Hepatocyte (in vitro differentiated cells): Measurements from ENCODE around the gene SRP68. TPM values are rescaled to one million over a fixed set of nuclear protein-coding genes. Genes with fewer than 3 reads are reported as not detected.

Source experiments
- DNase-seq: peaks from one replicate; pipeline ENCODE4 v3.0.0-alpha.2; 2016; ENCODE audit warnings: low spot score
- H2AFZ ChIP-seq: fragments of 200-600 bp; sonication (generic); 2 replicates; pipeline ENCODE4 v1.6.0; 2016; ENCODE audit warnings: antibody characterized with exemption, mild to moderate bottlenecking
- H3K27ac ChIP-seq: fragments of 200-600 bp; sonication (generic); 2 replicates; pipeline ENCODE4 v1.5.1; 2016; ENCODE audit warnings: mild to moderate bottlenecking
- H3K27me3 ChIP-seq: fragments of 200-600 bp; sonication (generic); 2 replicates; pipeline ENCODE4 v1.6.1; 2016
- H3K36me3 ChIP-seq: fragments of 200-600 bp; sonication (generic); replicated peaks from 2 replicates; pipeline ENCODE4 v1.5.1; 2016; ENCODE audit warnings: low read depth; ENCODE audit not compliant: insufficient read depth
- H3K4me1 ChIP-seq: fragments of 200-600 bp; sonication (generic); 2 replicates; pipeline ENCODE4 v1.5.1; 2016; ENCODE audit warnings: mild to moderate bottlenecking, moderate library complexity; ENCODE audit not compliant: insufficient read depth
- H3K4me2 ChIP-seq: fragments of 200-600 bp; sonication (generic); 2 replicates; pipeline ENCODE4 v1.6.0; 2016
- H3K4me3 ChIP-seq: fragments of 200-600 bp; sonication (generic); 2 replicates; pipeline ENCODE4 v1.5.1; 2016; ENCODE audit warnings: mild to moderate bottlenecking
- H3K79me2 ChIP-seq: fragments of 200-600 bp; sonication (generic); 2 replicates; pipeline ENCODE4 v1.6.0; 2017; ENCODE audit warnings: mild to moderate bottlenecking
- H3K9me2 ChIP-seq: fragments of 200-600 bp; sonication (generic); replicated peaks from 2 replicates; pipeline ENCODE4 v1.6.0; 2017; ENCODE audit warnings: mild to moderate bottlenecking; ENCODE audit not compliant: insufficient read depth
- H3K9me3 ChIP-seq: fragments of 200-600 bp; sonication (generic); 2 replicates; pipeline ENCODE4 v1.5.1; 2016; ENCODE audit warnings: low read depth, mild to moderate bottlenecking
- H4K20me1 ChIP-seq: fragments of 200-600 bp; sonication (generic); 2 replicates; pipeline ENCODE4 v1.6.0; 2016; ENCODE audit warnings: mild to moderate bottlenecking; ENCODE audit not compliant: insufficient read depth, poor library complexity, severe bottlenecking
- EZH2 ChIP-seq: fragments of 200-600 bp; sonication (generic); IDR thresholded peaks from 2 replicates; pipeline ENCODE4 v1.6.1; 2016; ENCODE audit warnings: antibody characterized with exemption, mild to moderate bottlenecking, borderline replicate concordance
- EZH2phosphoT487 ChIP-seq: fragments of 200-600 bp; sonication (generic); IDR thresholded peaks from one replicate; pipeline ENCODE4 v1.6.1; 2018; ENCODE audit warnings: antibody characterized with exemption, mild to moderate bottlenecking, low read depth, moderate library complexity; ENCODE audit not compliant: unreplicated experiment, severe bottlenecking
- WGBS: methylation state at CpG from one replicate; pipeline ENCODE4 v1.1.6; 2016; ENCODE audit warnings: low lambda C conversion rate; ENCODE audit errors: missing lambda C conversion rate; 5-methylcytosine and 5-hydroxymethylcytosine counted together
- polyA plus RNA-seq: library from polyadenylated mRNA; unstranded; fragments of >200 nt; fragmentation: Nextera tagmentation; extraction: Ambion mirVana; gene quantifications from 2 replicates; pipeline ENCODE4 v1.2.1, GENCODE V29; 2016
- total RNA-seq: library from RNA; depleted of rRNA; stranded (reverse); fragments of >200 nt; gene quantifications from 2 replicates; pipeline ENCODE4 v1.2.3, GENCODE V29; 2014
- TF ChIP-seq, protein P1 (sequence below): fragments of 200-600 bp; sonication (generic); IDR thresholded peaks from 2 replicates; pipeline ENCODE4 v1.5.1; 2016; ENCODE audit warnings: antibody characterized with exemption, mild to moderate bottlenecking; ENCODE audit not compliant: poor library complexity

Gene SRP68
- total and polyA plus RNA-seq, 2 experiments from 2014 or later, result 41.2 to 70.1 TPM

DNA sequence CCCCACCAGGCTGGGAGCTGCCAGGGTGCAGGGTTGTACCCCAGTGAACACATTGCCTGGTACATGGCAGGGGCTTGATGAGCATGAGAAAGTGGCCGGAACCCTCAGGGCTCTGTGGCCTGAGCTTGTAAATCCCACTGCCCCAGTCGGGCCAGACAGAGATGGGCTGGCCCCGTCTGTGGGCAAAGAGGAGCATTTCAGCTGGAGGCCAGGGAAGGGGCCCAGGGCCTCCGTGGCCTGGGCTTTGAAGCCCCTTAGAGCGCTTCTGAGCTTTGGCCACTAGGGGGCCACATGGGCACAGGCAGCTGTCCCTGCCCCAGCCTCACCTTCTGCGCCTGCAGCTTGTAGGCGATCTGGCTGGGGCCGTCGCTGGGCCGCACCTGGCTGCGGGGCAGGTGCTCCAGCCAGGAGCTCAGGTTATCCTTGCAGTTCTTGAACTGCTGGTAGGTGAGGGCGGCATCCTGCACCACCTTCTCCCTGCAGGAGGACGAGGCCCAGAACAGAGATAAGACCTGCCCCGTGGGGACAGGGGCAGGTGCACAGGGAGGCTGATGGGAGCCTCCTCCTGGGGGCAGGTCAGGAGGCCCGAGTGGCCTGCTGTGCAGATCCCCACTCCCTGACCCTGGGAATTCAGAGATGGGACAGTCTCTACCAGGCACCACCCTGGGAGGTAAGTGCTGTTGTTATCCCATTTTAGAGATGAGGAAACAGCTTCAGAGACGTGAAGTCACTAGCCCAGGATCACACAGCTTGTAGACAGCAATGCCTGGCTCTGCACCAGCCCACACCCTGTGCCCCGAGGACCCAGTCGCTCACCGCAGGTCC, 58.0 kb downstream of the SRP68 start:
- H2AFZ ChIP-seq, result no peak overlapping the region
- no peaks in the 10 kb centered on the region for H3K36me3 ChIP-seq
- H3K4me3 ChIP-seq, result no peak overlapping the region
- H3K9me2 ChIP-seq, result no peaks in the 10 kb centered on the region
- no peak overlapping the region for H3K4me2 ChIP-seq
- H3K27me3 ChIP-seq, result no peaks in the 10 kb centered on the region
- H3K4me1 ChIP-seq, result peaks cover 7% of the 10 kb centered on the region
- no peak overlapping the region for H3K27ac ChIP-seq
- peak; percentile 92 for DNase-seq
- H3K9me3 ChIP-seq, result no peaks in the 10 kb centered on the region
- H3K79me2 ChIP-seq, result no peaks in the 10 kb centered on the region
- no peak for TF ChIP-seq EZH2phosphoT487
- TF ChIP-seq EZH2, result no peak
- TF ChIP-seq, protein P1, sequence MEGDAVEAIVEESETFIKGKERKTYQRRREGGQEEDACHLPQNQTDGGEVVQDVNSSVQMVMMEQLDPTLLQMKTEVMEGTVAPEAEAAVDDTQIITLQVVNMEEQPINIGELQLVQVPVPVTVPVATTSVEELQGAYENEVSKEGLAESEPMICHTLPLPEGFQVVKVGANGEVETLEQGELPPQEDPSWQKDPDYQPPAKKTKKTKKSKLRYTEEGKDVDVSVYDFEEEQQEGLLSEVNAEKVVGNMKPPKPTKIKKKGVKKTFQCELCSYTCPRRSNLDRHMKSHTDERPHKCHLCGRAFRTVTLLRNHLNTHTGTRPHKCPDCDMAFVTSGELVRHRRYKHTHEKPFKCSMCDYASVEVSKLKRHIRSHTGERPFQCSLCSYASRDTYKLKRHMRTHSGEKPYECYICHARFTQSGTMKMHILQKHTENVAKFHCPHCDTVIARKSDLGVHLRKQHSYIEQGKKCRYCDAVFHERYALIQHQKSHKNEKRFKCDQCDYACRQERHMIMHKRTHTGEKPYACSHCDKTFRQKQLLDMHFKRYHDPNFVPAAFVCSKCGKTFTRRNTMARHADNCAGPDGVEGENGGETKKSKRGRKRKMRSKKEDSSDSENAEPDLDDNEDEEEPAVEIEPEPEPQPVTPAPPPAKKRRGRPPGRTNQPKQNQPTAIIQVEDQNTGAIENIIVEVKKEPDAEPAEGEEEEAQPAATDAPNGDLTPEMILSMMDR, result peak; percentile 96
- 33% methylated on average over 19 of the region's 19 CpGs for WGBS
- no peaks in the 10 kb centered on the region for H4K20me1 ChIP-seq

DNA sequence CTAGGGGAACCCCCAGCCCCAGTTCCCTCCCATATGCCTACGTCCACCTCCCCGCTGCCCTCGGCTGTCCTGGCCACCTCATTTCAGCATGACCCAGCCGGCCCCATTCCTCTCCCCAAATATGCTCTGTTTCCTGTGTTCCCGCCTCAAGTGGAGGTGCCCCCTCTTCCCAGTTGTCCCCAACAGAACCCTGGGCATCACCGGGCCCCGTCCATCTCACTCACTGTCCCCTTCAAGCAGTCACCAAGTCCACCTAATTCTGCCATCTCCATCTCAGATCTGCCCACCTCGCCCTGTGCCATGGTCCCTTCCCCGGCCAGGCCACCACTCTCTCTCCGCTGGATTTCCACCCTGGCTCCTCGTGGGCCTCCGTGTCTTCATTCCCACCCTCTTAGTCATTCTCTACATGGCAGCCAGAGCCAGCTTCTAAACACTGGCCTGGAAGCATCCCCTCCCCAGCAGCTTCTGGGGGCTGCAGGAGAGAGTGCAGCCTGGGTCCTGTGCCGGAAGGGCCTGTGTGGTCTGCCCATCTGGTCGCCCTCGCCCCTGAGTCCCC, 58.9 kb downstream of the SRP68 start:
- Histone ChIP-seq H3K27me3 (no peaks in the 10 kb centered on the region), H3K36me3 (no peaks in the 10 kb centered on the region), H2AFZ (no peak overlapping the region), H4K20me1 (no peaks in the 10 kb centered on the region), H3K4me2 (no peak overlapping the region), H3K27ac (no peak overlapping the region), H3K9me3 (no peaks in the 10 kb centered on the region), H3K79me2 (no peaks in the 10 kb centered on the region), H3K4me3 (no peak overlapping the region), H3K9me2 (no peaks in the 10 kb centered on the region), H3K4me1 (peaks cover 7% of the 10 kb centered on the region)
- DNase-seq, result no peak
- 87% methylated on average over 15 of the region's 15 CpGs for WGBS
- no peak for TF ChIP-seq EZH2

DNA sequence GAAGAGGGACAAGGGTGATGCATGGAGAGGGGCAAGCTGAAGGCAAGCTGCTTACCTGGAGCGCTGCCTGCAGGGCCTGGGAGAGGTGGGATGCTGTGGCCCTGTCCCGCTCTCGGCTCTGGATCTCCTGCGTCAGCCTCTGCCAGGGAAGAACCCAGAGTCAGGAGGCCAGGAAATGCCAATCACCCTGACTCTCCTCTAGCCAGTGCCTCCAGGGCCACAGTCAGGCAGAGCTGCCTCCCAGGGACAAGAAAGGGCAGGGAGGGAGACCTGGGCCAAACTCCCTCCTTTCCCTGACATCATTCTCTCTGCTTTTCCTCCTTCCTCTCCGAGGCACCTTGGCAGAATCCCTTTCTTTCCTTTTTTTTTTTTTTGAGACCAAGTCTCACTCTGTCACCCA, 60.4 kb downstream of the SRP68 start:
- no peak for TF ChIP-seq EZH2phosphoT487
- no peak for TF ChIP-seq EZH2
- TF ChIP-seq, protein P1, result no peak
- Histone ChIP-seq H3K4me2 (no peak overlapping the region), H2AFZ (no peak overlapping the region), H3K27ac (no peak overlapping the region), H3K79me2 (no peaks in the 10 kb centered on the region), H3K9me3 (no peaks in the 10 kb centered on the region), H4K20me1 (no peaks in the 10 kb centered on the region), H3K4me1 (peaks cover 7% of the 10 kb centered on the region), H3K36me3 (no peaks in the 10 kb centered on the region), H3K9me2 (no peaks in the 10 kb centered on the region), H3K4me3 (no peak overlapping the region), H3K27me3 (no peaks in the 10 kb centered on the region)
- DNase-seq, result no peak
- WGBS, result 96% methylated on average over 3 of the region's 5 CpGs

DNA sequence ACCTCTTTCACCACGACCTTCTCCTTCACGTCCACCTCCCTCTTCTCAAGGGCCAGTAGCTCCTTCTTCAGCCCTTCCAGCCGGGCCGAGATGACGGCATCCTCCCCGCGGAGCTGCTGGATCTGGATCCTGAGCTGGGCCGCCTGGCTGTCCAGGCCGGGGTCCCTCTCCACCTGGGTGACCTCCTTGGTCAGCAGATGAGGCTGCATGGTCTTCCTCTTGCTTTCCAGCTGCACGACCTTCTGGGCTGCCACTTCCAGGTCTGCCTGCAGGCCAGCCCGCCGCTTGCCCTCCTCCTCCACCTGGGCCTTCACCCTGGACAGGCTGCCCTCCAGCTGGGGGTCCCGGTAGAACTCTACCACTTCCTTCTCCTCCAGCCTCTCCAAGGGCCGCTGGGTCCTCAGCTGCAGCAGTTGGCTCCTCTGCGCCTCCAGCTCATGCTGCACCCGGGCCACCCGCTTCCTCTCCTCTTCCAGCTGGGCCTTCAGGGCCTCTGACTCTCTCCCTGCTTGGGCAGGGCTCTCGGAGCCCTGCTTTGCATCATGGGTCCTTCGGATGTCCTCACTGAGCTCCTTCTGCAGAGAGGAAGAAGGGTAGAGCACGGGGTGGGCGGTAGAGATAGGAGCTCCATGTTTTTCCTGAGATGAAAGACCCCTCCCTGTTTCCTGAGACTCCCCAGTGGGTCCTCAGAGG, 62.2 kb downstream of the SRP68 start:
- WGBS, result 87% methylated on average over 20 of the region's 21 CpGs
- Histone ChIP-seq H3K4me1 (peaks cover 7% of the 10 kb centered on the region), H3K4me2 (no peak overlapping the region), H3K9me3 (no peaks in the 10 kb centered on the region), H3K4me3 (no peak overlapping the region), H3K27me3 (no peaks in the 10 kb centered on the region), H2AFZ (no peak overlapping the region), H3K36me3 (no peaks in the 10 kb centered on the region), H3K9me2 (no peaks in the 10 kb centered on the region), H4K20me1 (no peaks in the 10 kb centered on the region), H3K27ac (no peak overlapping the region), H3K79me2 (no peaks in the 10 kb centered on the region)
- no peak for DNase-seq
- TF ChIP-seq EZH2 (no peak), EZH2phosphoT487 (no peak)
- TF ChIP-seq, protein P1, result no peak
